ENCODE measurements around the gene IFNL2. TPM values are rescaled to one million over a fixed set of nuclear protein-coding genes. Genes with fewer than 3 reads are reported as not detected.

IFNL2 gene
- total RNA-seq, 2 donors from 2014 or later: not detected

DNA sequence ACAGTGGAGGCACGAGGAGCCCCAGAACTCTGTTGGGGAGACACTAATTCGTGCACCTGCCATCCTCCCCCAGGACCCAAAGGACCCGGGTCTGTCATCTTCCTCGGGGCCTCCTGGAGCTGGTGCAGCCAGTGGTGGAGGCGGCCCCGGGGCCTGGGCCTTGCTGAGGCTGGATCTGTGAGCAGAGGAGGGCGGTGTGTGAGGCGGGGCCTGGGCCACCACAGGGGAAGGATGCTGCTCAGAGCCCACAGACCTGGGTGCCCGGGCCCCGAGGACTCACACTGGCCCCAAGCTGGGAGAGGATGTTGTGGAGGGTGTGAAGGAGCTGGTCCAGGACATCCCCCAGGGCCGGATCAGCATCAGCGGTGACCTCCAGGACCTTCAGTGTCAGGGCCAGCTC, 31.7 kb upstream of the IFNL2 start:
- TF ChIP-seq, protein P1, sequence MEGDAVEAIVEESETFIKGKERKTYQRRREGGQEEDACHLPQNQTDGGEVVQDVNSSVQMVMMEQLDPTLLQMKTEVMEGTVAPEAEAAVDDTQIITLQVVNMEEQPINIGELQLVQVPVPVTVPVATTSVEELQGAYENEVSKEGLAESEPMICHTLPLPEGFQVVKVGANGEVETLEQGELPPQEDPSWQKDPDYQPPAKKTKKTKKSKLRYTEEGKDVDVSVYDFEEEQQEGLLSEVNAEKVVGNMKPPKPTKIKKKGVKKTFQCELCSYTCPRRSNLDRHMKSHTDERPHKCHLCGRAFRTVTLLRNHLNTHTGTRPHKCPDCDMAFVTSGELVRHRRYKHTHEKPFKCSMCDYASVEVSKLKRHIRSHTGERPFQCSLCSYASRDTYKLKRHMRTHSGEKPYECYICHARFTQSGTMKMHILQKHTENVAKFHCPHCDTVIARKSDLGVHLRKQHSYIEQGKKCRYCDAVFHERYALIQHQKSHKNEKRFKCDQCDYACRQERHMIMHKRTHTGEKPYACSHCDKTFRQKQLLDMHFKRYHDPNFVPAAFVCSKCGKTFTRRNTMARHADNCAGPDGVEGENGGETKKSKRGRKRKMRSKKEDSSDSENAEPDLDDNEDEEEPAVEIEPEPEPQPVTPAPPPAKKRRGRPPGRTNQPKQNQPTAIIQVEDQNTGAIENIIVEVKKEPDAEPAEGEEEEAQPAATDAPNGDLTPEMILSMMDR (IDR thresholded peaks at IDR 0.05): no peak
- no peak for TF ChIP-seq POLR2A (IDR thresholded peaks at IDR 0.05)

DNA sequence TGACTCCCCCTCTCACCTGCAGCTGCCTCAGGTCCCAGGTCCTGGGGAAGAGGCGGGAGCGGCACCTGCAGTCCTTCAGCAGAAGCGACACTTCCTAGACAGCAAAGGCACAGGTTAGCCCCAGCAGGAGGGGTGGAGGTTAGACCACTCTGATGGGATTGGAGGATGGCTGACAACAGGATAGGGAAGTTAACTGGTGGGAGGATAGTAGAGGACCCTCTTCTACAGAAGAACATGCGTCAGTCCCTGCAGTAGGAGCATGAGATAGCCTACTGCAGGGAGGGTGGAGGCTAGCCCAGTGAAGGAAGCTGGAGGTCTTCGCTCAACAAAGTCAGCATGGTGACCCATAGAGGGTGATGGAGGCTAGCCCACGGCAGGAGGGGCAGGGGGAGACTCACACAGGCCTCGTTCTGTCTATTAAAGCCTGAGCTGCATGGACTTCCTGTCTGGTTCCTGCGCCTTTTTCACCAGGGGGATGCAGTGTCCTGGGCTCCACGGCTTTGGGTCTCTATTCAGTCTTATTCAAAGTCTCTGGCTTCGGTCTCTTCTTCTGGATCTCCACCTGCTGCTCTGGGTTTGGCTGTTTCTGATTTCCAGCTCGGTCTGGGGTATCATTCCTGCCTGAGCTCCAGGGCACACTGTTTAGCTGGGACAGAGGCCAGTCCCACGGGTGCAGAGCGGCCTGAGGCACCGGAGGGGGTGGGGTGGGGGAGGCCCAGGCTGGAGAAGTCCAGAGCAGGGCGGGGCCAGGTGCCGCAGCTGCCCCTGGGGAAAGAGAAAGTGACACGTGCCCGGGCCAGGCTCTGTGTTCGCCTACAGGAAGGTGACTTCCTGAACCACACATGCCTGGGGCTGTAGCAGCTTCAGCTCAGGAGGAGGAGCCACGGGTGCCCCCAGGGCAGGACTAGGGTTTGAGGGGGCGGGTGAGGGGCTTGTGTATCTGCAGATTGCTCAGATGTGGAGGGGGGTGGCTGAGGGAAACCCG, 30.7 kb upstream of the IFNL2 start:
- DNase-seq: peak; percentile 92 to 96 (median 95)
- H3K4me3 ChIP-seq: no peak overlapping the region

More for the DNA sequence above, 31.7 kb upstream of the IFNL2 start:
- 77 to 82% methylated on average over 7 to 8 of the region's 12 CpGs for WGBS, 2 donors
- ATAC-seq (no peak), DNase-seq (no peak)
- Histone ChIP-seq H3K4me1 (peaks cover 15% of the 10 kb centered on the region), H3K36me3 (replicated peaks in 1 of 2; ENCODE audit: insufficient read depth in 1 of 2, low read depth in 2 of 2) (no peaks in the 10 kb centered on the region), H3K9me3 (no peaks in the 10 kb centered on the region), H3K4me3 (no peak overlapping the region), H3K27me3 (no peaks in the 10 kb centered on the region), H3K27ac (no peak overlapping the region)
- intact Hi-C loops (cut with DNase I): no loop called here

DNA sequence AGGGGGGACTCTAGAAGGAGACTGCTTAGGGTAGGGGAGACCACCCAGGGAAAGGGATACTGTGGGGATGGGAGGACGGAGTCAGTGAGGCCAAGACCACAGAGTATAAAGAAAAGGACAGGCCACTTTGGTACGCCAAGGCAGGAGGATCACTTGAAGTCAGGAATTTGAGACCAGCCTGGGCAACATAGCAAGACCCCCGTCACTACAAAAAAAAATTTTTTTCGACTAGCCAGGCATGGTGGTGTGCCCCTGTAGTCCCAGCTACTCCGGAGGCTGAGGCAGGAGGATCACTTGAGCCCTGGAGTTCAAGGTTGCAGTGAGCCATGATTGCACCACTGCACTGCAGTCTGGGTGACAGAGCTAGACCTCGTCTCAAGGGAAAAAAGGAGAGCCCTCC, 30.0 kb upstream of the IFNL2 start:
- ATAC-seq (no peak), DNase-seq (no peak)
- intact Hi-C loops (cut with DNase I): no loop called here
- Histone ChIP-seq H3K36me3 (replicated peaks in 1 of 2; ENCODE audit: insufficient read depth in 1 of 2, low read depth in 2 of 2) (no peaks in the 10 kb centered on the region), H3K27ac (peak overlapping the region; percentile 48 to 84 (median 76)), H3K9me3 (no peaks in the 10 kb centered on the region), H3K4me3 (no peak overlapping the region), H3K27me3 (no peaks in the 10 kb centered on the region), H3K4me1 (peaks cover 15% of the 10 kb centered on the region)
- WGBS, 2 donors: 78 to 85% methylated on average over 6 of the region's 6 CpGs
- TF ChIP-seq, protein P1 (IDR thresholded peaks at IDR 0.05): no peak
- no peak for TF ChIP-seq POLR2A (IDR thresholded peaks at IDR 0.05)

More for the DNA sequence above, 30.7 kb upstream of the IFNL2 start:
- no peaks in the 10 kb centered on the region for H3K36me3 ChIP-seq (replicated peaks in 1 of 2; ENCODE audit: insufficient read depth in 1 of 2, low read depth in 2 of 2)
- WGBS, 2 donors: 32 to 62% methylated on average over 9 to 22 of the region's 22 CpGs
- intact Hi-C loops (cut with DNase I): no loop called here
- ATAC-seq: peak; percentile 99
- no peaks in the 10 kb centered on the region for H3K9me3 ChIP-seq
- H3K27ac ChIP-seq: peak overlapping the region; percentile 48 to 84 (median 76)
- peaks cover 15% of the 10 kb centered on the region for H3K4me1 ChIP-seq
- TF ChIP-seq POLR2A (IDR thresholded peaks at IDR 0.05): peak; percentile 8 to 62 (median 57)
- TF ChIP-seq, protein P1 (IDR thresholded peaks at IDR 0.05): no peak
- no peaks in the 10 kb centered on the region for H3K27me3 ChIP-seq

DNA sequence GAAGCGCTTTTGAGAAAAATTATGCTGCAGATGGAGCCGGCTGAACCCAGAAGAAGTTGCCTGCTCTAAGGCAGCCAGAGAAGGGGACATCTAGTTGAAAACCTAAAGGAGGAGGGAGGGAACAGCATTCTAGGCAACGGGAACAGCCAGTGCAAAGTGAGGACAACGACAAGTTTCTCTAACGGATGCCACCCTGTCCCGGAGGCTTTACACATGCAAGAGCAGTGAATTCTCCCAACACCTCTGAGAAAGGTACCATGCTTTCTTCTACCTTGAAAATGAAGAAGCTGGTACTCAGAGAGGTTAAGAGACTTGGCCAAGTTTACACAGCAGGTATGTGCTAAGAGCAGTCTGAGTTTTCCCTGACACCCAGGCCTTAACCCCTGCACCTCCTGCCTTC, 29.3 kb upstream of the IFNL2 start:
- no peak overlapping the region for H3K27ac ChIP-seq
- no peaks in the 10 kb centered on the region for H3K27me3 ChIP-seq
- no peak for DNase-seq
- no peak overlapping the region for H3K4me3 ChIP-seq
- no peaks in the 10 kb centered on the region for H3K36me3 ChIP-seq (replicated peaks in 1 of 2; ENCODE audit: insufficient read depth in 1 of 2, low read depth in 2 of 2)
- no peaks in the 10 kb centered on the region for H3K9me3 ChIP-seq
- intact Hi-C loops (cut with DNase I): no loop called here
- peaks cover 15% of the 10 kb centered on the region for H3K4me1 ChIP-seq
- 90 to 91% methylated on average over 6 of the region's 6 CpGs for WGBS, 2 donors
- TF ChIP-seq POLR2A (IDR thresholded peaks at IDR 0.05): no peak
- TF ChIP-seq, protein P1 (IDR thresholded peaks at IDR 0.05): no peak
- no peak for ATAC-seq
